HG03457 (cell line): ENCODE measurements around the gene EIF4E3.

Experiments
- ATAC-seq: cut with Tn5 transposase; IDR thresholded peaks from one replicate; pipeline ENCODE4 v1.9.1; 2021; ENCODE audit warnings: moderate number of reproducible peaks; ENCODE audit not compliant: unreplicated experiment

The EIF4E3 gene

DNA sequence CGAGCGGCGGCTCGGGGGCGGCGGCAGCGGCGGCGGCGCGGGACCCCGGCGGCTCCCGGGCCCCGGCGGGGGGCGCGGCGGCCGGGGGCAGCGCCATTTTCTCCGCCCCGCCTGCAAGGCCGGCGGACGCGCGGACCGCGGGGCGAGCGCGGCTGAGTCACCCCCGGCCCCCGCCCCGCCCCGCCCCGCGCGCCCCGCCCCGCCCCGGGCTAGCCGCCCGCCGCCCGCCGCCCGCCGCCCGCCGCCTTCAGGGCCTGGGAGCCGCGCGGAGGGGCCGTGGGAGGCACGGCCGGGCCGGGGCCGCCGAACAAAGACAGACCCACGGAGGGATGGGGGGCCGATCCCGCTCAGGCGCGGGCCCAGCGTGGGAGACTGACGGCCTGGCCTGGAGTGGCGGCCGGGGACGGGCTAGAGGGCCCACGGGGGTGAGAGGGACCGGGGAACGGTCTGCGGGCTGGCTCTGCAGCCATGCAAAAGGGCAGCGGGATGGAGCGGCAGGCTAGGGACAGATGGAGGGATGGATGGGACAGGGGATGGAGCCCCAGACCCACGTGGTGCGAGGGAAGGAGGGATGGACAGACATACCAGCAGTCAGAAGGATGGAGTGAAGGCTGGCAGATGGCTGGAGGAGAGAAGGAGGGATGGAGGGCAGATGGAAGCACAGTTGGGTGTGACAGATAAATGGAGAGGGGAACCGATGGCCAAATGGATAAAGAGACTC lies at the start of gene EIF4E3:
TSS of gene EIF4E3 (minus strand) at position 132 of the 721 bp plus-strand sequence. CDS start at position 97, 35 bp downstream.
- no peak for ATAC-seq

GRCh38 chr3:71771884-71772283 lies 46.7 kb upstream of the EIF4E3 start:
- no peak for ATAC-seq

DNA sequence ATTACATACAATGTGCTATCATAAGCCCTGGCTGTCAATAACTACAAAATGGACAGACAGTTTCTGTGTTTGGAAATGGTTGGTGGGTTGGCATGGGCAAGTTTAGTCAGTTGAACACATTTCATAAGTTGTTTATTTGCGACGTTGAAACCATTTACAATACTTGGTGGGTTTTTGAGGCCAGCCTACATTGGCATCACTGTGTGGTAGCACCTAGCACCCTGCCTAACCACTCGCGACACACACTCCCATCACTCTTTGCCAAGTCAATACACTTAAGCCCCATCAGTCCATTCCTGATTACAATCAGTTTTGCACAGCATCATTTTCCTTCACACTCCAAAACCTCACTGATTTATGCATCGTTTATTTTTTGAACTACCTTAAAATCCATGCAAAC lies 45.9 kb upstream of the EIF4E3 start:
- no peak for ATAC-seq

DNA sequence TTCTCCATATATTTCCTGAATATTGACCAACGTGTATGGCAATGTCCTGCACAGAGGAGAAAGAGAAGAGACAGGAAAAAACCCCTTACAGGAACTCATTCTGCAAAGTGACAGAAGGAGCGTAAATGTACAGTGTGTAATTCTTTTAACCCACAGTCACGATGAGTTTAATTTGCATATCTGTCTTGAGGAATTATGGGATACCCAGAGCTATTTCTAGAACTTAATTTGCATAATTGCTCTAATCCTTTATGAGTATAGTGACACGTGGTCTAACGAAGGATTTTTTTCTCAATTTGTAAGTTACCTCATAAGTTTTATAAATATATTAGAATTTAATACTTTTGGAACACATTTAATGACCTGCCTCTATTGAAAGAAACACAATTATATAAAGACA lies 38.2 kb upstream of the EIF4E3 start:
- ATAC-seq, result no peak

DNA sequence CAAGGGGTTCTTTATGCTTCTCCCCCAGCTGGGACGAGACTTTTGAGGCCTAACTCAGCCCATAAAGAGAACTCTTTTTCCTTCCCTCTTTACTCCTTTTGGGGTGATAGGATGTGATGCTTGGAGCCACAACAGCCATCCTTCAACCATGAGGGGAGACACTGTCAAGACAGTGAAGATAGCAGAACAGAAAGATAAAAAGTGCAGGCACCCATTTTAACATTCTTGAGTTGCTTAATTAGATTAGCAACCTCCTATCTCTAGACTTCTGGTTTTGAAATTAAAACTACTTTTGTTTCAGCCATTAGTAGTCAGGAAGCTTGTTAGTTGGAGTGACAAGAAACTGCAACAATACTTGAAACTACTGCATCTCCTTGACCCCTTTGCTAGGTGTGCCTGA lies 34.9 kb upstream of the EIF4E3 start:
- ATAC-seq, result no peak

DNA sequence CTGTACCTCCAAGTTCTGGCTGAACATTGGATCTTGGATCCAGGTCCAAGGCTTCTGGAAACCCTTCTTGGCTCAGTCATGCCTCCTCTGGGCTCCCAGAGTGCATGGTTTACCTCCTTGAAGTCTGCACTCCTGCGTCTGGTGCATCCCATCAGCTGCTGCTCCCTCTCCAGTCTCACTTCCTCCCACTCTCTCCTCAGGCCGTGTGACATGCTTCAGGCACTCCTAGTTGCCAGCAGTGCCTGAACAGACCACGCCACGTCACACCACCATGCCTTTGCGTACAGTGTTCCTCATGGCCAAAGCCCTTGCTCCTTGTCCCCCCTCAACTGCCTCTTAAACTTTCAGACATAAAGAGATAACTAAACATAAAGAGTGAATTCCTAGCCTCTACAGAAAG lies 34.2 kb upstream of the EIF4E3 start:
- ATAC-seq, result no peak

GRCh38 chr3:71758091-71758490 lies 32.9 kb upstream of the EIF4E3 start:
- no peak for ATAC-seq

DNA sequence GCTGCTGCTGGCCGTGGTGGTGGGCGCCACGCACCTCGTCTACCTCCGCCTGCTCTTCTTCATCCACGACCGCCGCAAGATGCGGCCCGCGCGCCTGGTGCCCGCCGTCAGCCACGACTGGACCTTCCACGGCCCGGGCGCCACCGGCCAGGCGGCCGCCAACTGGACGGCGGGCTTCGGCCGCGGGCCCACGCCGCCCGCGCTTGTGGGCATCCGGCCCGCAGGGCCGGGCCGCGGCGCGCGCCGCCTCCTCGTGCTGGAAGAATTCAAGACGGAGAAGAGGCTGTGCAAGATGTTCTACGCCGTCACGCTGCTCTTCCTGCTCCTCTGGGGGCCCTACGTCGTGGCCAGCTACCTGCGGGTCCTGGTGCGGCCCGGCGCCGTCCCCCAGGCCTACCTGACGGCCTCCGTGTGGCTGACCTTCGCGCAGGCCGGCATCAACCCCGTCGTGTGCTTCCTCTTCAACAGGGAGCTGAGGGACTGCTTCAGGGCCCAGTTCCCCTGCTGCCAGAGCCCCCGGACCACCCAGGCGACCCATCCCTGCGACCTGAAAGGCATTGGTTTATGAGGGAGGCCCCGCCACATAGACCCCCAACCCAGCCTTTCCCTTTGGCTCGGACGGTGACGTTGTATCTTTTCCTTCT lies 29.5 kb upstream of the EIF4E3 start:
- no peak for ATAC-seq

DNA sequence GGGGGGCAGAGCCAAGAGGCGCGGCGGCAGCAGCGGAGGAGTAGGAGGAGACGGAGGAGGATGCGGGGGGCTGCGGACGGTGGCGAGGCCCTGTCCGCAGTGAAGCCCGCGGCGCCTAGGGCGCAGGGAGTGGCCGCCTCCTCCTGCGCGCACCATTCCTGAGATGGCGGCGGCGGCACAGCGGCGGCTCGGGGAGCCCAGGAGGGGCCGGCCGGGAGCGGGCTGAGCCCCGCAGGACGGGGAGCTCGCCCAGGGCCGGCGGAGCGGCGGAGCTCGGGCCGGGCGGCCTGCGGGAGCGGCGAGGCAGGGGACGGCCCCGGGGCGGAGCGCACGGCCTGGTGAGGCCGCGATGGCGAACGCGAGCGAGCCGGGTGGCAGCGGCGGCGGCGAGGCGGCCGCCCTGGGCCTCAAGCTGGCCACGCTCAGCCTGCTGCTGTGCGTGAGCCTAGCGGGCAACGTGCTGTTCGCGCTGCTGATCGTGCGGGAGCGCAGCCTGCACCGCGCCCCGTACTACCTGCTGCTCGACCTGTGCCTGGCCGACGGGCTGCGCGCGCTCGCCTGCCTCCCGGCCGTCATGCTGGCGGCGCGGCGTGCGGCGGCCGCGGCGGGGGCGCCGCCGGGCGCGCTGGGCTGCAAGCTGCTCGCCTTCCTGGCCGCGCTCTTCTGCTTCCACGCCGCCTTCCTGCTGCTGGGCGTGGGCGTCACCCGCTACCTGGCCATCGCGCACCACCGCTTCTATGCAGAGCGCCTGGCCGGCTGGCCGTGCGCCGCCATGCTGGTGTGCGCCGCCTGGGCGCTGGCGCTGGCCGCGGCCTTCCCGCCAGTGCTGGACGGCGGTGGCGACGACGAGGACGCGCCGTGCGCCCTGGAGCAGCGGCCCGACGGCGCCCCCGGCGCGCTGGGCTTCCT lies 28.8 kb upstream of the EIF4E3 start, which contains the start of gene GPR27:
TSS of gene GPR27 (plus strand) at position 155 of the 909 bp plus-strand sequence. CDS start at position 350, 195 bp downstream.
- ATAC-seq, result no peak

- no peak for ATAC-seq
These were observed 27.9 kb upstream of the EIF4E3 start for GRCh38 chr3:71752831-71753700.

- ATAC-seq, result no peak
These were observed 26.4 kb upstream of the EIF4E3 start for GRCh38 chr3:71751602-71752001.

GRCh38 chr3:71744738-71745137 lies 19.5 kb upstream of the EIF4E3 start:
- no peak for ATAC-seq

DNA sequence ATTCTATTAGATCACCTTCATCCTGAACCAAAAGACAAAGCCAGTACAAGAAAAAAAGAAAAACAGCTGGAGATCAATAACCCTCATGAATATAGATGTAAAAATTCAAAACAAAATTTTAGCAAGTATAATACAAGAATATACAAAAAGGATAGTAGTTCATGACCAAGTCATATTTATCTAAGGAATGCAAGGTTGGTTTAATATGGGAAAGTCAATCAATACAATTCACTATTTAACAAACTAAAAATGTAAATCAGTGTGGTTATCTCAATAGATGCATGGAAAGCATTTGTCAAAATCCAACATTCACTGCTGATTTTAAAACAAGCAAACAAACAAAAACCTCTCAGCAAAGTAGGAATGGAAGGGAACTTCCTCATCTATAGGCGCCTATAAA lies 17.4 kb upstream of the EIF4E3 start:
- ATAC-seq, result no peak

DNA sequence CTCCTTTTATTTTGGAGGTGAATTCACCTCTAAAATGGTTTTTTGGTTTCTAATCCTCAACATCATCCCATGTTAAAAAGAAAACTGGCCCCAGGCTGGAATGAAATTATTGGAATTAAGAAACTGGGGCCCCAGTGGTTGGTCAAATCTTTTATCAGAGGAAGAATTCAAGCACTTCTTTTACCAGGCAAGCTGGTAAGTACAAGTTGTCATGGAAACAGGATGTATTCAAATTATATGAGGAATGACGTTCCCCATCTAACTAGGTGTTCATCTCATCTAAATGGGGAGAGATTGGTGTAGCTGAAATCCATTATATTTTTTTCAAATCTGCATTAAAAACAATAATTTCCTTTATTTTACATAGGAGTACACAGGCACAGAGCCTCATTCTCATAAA lies 9.7 kb upstream of the EIF4E3 start:
- ATAC-seq, result no peak

GRCh38 chr3:71733319-71733718 lies 8.1 kb upstream of the EIF4E3 start:
- ATAC-seq, result no peak

DNA sequence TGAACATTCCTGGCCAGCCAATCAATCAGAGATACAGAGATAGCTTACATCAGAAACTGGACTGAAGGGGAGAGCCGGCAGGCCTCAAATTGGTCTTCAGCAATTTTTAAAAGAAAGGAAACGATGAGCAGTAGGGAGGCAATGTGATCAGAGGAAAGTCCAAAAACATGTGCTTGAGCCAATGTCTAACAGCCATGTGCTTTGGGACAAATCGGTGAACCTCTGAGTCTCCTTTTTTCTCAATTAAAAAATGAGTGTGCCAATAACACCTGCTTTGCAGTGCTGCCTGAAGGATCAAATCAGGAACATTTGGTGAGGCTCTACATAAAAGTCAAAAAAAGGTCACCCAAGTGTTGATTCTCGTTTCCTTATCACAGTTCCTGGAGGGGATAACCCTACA lies 7.4 kb upstream of the EIF4E3 start:
- ATAC-seq, result no peak

DNA sequence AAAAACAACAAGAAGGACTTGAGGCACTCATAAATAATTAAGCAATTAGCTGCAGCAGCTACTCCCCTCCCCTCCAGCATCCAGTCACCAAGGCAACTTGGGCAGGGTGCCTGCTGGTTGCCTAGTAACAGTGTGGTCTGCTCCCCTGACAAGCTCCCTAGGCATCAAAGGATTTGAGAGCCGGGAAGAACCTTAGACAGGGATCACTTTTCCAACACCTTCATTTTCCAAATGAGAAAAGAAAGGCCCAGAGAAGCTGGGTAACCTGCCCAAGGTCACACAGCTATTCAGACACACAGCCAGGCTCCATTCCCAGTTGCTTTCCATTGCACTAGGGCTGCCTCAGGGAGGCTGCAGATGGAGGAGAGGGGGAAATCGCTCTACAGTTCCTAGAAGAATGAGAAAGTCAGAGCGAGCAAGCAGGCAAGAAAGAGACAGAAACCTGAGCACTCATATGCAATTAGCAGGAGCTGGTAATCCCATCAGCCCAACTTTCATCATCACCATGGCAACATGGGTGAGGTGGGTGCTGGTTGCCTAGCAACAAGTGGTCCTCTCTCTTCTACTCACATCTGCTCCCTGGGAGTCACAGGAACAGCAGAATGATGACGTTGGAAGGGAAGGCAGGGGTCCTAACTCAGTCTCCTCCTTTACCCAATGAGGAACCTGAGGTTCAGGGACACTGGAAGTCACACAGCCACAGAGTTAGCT lies 3.6 kb upstream of the EIF4E3 start:
- ATAC-seq, result no peak

GRCh38 chr3:71726146-71726545 lies 944 bp upstream of the EIF4E3 start:
- no peak for ATAC-seq

- no peak for ATAC-seq
These were observed 475 bp downstream of the EIF4E3 start for GRCh38 chr3:71724584-71725270.

DNA sequence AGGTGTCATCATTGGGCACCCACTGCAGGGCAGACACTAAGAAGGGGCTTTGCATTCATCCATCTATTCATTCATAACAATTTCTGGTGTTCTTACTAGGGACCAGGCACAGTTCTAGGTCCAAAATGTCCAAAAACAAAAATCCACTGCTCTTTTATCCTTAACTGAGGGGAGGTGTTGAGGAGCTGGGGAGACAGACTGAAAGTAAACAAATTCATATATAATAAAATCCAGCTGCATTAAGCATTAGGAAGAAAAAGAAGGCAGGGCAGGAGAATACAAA lies 1.1 kb downstream of the EIF4E3 start:
- no peak for ATAC-seq
